T-cell (primary cell): ENCODE data around the gene PSMA4. TPM values are rescaled to one million over a fixed set of nuclear protein-coding genes. Genes with fewer than 3 reads are reported as not detected.

ENCODE experiments used
- ATAC-seq, 4 experiments: fragments of 200-7000 bp in 3 of 4; fragments of 150-1000 bp in 1 of 4; cut with Tn5 transposase; replicated peaks in 1 of 4; 1 replicate in 3 of 4; 2 replicates in 1 of 4; pipeline ENCODE4 v1.10.0; 2021; ENCODE audit warnings: moderate library complexity in 3 of 4, mild to moderate bottlenecking in 2 of 4, moderate number of reproducible peaks in 1 of 4
- CTCF ChIA-PET, 2 donors: fragments of 300-600 bp; sonication (Branson Sonifier 250); formaldehyde crosslinking; loops; one replicate each; lab custom pipeline; 2022; ENCODE audit warnings: antibody characterized with exemption in 2 of 2; lab: Charles Lee
- POLR2A ChIA-PET, 2 donors: fragments of 300-600 bp; sonication (Branson Sonifier 250); formaldehyde crosslinking; loops; one replicate each; lab custom pipeline; 2022; ENCODE audit warnings: antibody characterized with exemption in 2 of 2; lab: Charles Lee
- DNase-seq, 35 experiments: peaks; one replicate each; pipeline versions ENCODE4 v3.0.0 to v3.0.0-alpha.2; 2013 to 2023
- H3K27ac ChIP-seq: one replicate; pipeline ENCODE4 v1.5.1; 2013; ENCODE audit warnings: low read length
- H3K27me3 ChIP-seq, 2 experiments: replicated peaks in 1 of 2; 1 replicate in 1 of 2; 2 replicates in 1 of 2; pipeline versions ENCODE4 v1.6.1 to v1.7.0; 2013; ENCODE audit warnings: low read length in 1 of 2, mixed read lengths in 1 of 2; ENCODE audit not compliant: control insufficient read depth in 2 of 2, insufficient read depth in 2 of 2; ENCODE audit errors: extremely low read depth in 1 of 2
- H3K36me3 ChIP-seq, 2 donors: 1 replicate in 1 of 2; 2 replicates in 1 of 2; pipeline versions ENCODE4 v1.6.1 to v1.7.0; 2013; ENCODE audit warnings: low read length in 1 of 2; ENCODE audit not compliant: control insufficient read depth in 2 of 2, insufficient read depth in 1 of 2; ENCODE audit errors: extremely low read depth in 1 of 2
- H3K4me1 ChIP-seq, 2 experiments: 1 replicate in 1 of 2; 2 replicates in 1 of 2; pipeline versions ENCODE4 v1.6.1 to v1.7.0; 2013; ENCODE audit warnings: low read length in 2 of 2, mixed read lengths in 1 of 2; ENCODE audit not compliant: insufficient read depth in 2 of 2, control insufficient read depth in 1 of 2; ENCODE audit errors: extremely low read depth in 1 of 2
- H3K4me3 ChIP-seq, 2 donors: 1 replicate in 1 of 2; 2 replicates in 1 of 2; pipeline versions ENCODE4 v1.5.1 to v1.7.0; 2013; ENCODE audit warnings: mild to moderate bottlenecking in 2 of 2, low read length in 1 of 2, moderate library complexity in 1 of 2; ENCODE audit not compliant: control insufficient read depth in 1 of 2; ENCODE audit errors: extremely low read depth in 1 of 2
- H3K9me3 ChIP-seq: 2 replicates; pipeline ENCODE4 v1.7.0; 2013
- H3K27ac Mint-ChIP-seq, 2 donors: one replicate each; pipeline ENCODE4 v1.8.0; 2020 to 2021; ENCODE audit warnings: mild to moderate bottlenecking in 2 of 2, mixed read lengths in 2 of 2
- H3K27me3 Mint-ChIP-seq, 2 donors: one replicate each; pipeline ENCODE4 v1.8.0; 2021 to 2022; ENCODE audit warnings: mixed read lengths in 2 of 2
- H3K36me3 Mint-ChIP-seq: one replicate; pipeline ENCODE4 v1.8.0; 2021; ENCODE audit warnings: mixed read lengths
- H3K4me1 Mint-ChIP-seq, 3 donors: one replicate each; pipeline ENCODE4 v1.8.0; 2020 to 2022; ENCODE audit warnings: mixed read lengths in 3 of 3, mild to moderate bottlenecking in 1 of 3
- H3K4me3 Mint-ChIP-seq, 3 donors: one replicate each; pipeline ENCODE4 v1.8.0; 2020 to 2022; ENCODE audit warnings: mild to moderate bottlenecking in 3 of 3, mixed read lengths in 3 of 3, moderate library complexity in 3 of 3
- H3K9me3 Mint-ChIP-seq, 3 donors: one replicate each; pipeline ENCODE4 v1.8.0; 2020 to 2022; ENCODE audit warnings: mixed read lengths in 3 of 3
- WGBS: methylation state at CpG from one replicate; pipeline ENCODE4 v1.1.5; 2013; ENCODE audit warnings: missing lambda C conversion rate; ENCODE audit not compliant: insufficient coverage; 5-methylcytosine and 5-hydroxymethylcytosine counted together
- total RNA-seq, 35 experiments: library from RNA in 6 of 35; stranded (reverse) in 6 of 35; fragments of 120-200 nt in 1 of 35; gene quantifications; one replicate each; pipeline versions ENCODE4 v1.2.1 to v1.2.4 and lab custom pipeline; 2013 to 2026

The PSMA4 gene
- total RNA-seq, 5 donors from 2014 or later (not counting 1 experiment from before 2014, with no cell fraction given): 54.5 to 87.0 (median 80.7) TPM

DNA sequence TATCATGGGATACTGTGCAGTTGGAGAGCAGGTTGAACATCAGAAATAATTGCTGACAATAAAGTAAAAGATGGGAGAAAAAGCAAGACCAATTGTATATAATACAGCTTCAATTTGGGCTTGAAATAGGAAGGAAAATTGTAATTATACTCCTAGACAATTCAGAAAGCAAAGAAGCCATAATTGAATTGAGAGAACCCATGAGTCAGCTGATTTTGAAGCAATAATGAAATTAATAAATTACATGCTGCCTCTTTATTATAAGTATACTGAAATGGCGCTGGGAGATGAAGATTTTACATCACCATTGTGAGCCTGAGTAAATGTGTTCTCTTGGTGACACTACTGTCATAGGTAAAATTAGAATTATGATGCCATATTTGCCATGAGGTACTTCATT lies 57.3 kb downstream of the PSMA4 start:
- no peak overlapping the region for H3K4me3 Mint-ChIP-seq
- POLR2A ChIA-PET: no interaction called here
- H3K9me3 ChIP-seq: no peaks in the 10 kb centered on the region
- peaks cover 0 to 1% (median 0%) of the 10 kb centered on the region in 3 donors for H3K4me1 Mint-ChIP-seq
- H3K27me3 Mint-ChIP-seq: peaks cover under 1 to 4% of the 10 kb centered on the region in 2 donors
- DNase-seq (no peak), ATAC-seq (no peak)
- H3K9me3 Mint-ChIP-seq: no peaks in the 10 kb centered on the region
- peaks cover 0 to 8% of the 10 kb centered on the region in 2 experiments for H3K27me3 ChIP-seq
- H3K27ac Mint-ChIP-seq: no peak overlapping the region
- CTCF ChIA-PET: interaction anchor here in 1 of 2 donors (0.8 kb wide), 1 partner anchor 1968 kb away, joined by 3 read pairs; no protein-coding TSS in a partner anchor
- no peaks in the 10 kb centered on the region for H3K4me1 ChIP-seq
- H3K4me3 ChIP-seq: no peak overlapping the region
- no CpG with 5 or more reads among the region's 1 CpG for WGBS
- H3K36me3 Mint-ChIP-seq: no peaks in the 10 kb centered on the region
- no peak overlapping the region for H3K27ac ChIP-seq
- no peaks in the 10 kb centered on the region for H3K36me3 ChIP-seq

DNA sequence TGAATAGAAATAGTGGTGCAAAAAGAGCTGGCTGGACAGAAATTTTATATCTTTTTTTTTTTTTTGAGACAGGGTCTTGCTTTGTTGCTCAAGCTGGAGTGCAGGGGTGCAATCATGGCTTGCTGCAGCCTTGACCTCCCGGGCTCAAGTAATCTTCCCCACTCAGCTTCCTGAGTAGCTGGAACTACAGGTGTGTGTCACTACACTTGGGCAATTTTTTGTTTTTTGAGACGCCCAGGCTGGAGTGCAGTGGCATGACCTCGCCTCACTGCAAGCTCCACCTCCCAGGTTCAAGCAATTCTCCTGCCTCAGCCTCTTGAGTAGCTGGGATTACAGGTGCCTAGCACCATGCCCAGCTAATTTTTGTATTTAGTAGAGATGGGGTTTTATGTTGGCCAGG lies 58.1 kb downstream of the PSMA4 start:
- DNase-seq (no peak), ATAC-seq (no peak)
- Histone ChIP-seq H3K27ac (no peak overlapping the region), H3K27me3 (peaks cover 0 to 12% of the 10 kb centered on the region in 2 experiments), H3K4me3 (no peak overlapping the region), H3K36me3 (no peaks in the 10 kb centered on the region), H3K4me1 (no peaks in the 10 kb centered on the region), H3K9me3 (no peaks in the 10 kb centered on the region)
- no peaks in the 10 kb centered on the region for H3K9me3 Mint-ChIP-seq
- peaks cover 6 to 9% of the 10 kb centered on the region in 2 donors for H3K27me3 Mint-ChIP-seq
- WGBS: 100% methylated on average over 1 of the region's 3 CpGs
- H3K4me1 Mint-ChIP-seq: peaks cover 0 to 1% (median 0%) of the 10 kb centered on the region in 3 donors
- CTCF ChIA-PET: interaction anchor here in 1 of 2 donors (0.7 kb wide), 1 partner anchor 136 kb away, joined by 3 read pairs; no protein-coding TSS in a partner anchor
- no peaks in the 10 kb centered on the region for H3K36me3 Mint-ChIP-seq
- H3K4me3 Mint-ChIP-seq: no peak overlapping the region
- no peak overlapping the region for H3K27ac Mint-ChIP-seq
- POLR2A ChIA-PET: no interaction called here

DNA sequence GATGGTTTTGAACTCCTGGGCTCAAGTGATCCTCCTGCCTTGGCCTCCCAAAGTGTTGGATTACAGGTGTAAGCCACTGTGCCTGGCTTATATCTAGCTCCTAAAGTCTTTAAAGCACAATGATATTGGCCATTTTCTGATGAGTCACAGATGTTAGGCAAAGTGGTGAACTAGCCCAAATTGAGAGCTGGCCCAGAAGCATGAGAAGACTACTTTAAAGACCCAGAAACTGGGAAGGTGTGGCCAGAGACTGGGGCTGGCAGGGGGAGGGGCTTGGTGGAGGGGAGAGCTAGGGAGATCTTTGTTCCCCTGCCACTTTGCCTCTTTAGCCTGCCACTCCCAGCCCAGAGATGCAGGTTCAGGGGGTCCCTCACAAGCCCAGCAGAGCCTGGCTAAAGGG lies 58.9 kb downstream of the PSMA4 start:
- Histone ChIP-seq H3K4me3 (no peak overlapping the region), H3K27ac (no peak overlapping the region), H3K36me3 (no peaks in the 10 kb centered on the region), H3K4me1 (no peaks in the 10 kb centered on the region), H3K9me3 (no peaks in the 10 kb centered on the region), H3K27me3 (peaks cover 0 to 14% of the 10 kb centered on the region in 2 experiments)
- ChIA-PET POLR2A (no interaction called here), CTCF (no interaction called here)
- Mint-ChIP-seq H3K27ac (no peak overlapping the region), H3K4me1 (peaks cover 0 to 1% (median 0%) of the 10 kb centered on the region in 3 donors), H3K9me3 (no peaks in the 10 kb centered on the region), H3K36me3 (no peaks in the 10 kb centered on the region), H3K27me3 (peaks cover 12 to 17% of the 10 kb centered on the region in 2 donors), H3K4me3 (no peak overlapping the region)
- no peak for DNase-seq
- ATAC-seq: no peak

Other genes with a start within 250 kb of the PSMA4 start
- 10 to 100 TPM; 25.6 to 42.8 (median 33.5) TPM for gene SKIC8, start 240.8 kb upstream of the PSMA4 start, total RNA-seq
- gene CRABP1, start 200.1 kb upstream of the PSMA4 start, total RNA-seq: under 1 TPM in 2 of 5 donors, not detected in 3; 0.47 to 0.99 TPM
- gene IREB2, start 102.2 kb upstream of the PSMA4 start, total RNA-seq: 10 to 100 TPM; 58.7 to 71.5 (median 65.1) TPM
- gene HYKK, start 32.9 kb upstream of the PSMA4 start, total RNA-seq: 1 to 10 TPM; 1.7 to 4.6 (median 4.0) TPM
- gene CHRNA5, start 25.1 kb downstream of the PSMA4 start, total RNA-seq: 1 to 10 TPM in 1 of 5 donors, under 1 TPM in 4; 0.37 to 1.1 (median 0.57) TPM
- not detected for gene CHRNA3, start 80.6 kb downstream of the PSMA4 start, total RNA-seq
- not detected for gene CHRNB4, start 100.8 kb downstream of the PSMA4 start, total RNA-seq